ENCODE measurements around the gene CCDC12. TPM values are rescaled to one million over a fixed set of nuclear protein-coding genes. Genes with fewer than 3 reads are reported as not detected.

Gene CCDC12
- total RNA-seq, 1 experiment from 2014 or later, result 46.5 TPM

DNA sequence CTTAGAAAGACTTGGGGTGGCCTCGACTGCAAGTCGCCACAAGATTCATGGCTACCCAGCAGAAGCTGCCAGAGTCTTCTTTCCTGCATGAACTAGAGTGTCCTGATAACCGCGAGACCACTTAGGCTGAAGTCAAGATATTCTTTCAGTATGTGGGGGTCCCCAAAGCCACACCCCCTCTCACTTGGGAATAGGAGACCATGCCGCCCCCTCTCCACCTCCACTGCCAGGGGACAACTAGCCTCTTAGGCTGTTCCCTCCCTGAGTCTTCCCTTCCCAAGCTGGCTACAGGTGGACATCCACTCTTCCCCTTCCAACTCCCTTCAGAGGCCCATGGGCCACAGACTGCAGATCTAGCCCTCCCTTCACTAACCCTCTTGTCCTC, 1.3 kb upstream of the CCDC12 start:
- Histone ChIP-seq H4K20me1 (ENCODE audit: insufficient read depth) (peaks cover 14% of the 10 kb centered on the region; the same call in 1 of the 2 replicates), H3K36me3 (ENCODE audit: control insufficient read depth in 1 of 2, insufficient read depth in 2 of 2, low read length in 2 of 2) (peaks cover 0 to 9% of the 10 kb centered on the region in 2 experiments; a peak in 1 of 4 replicates), H3K79me2 (ENCODE audit: insufficient read depth, low read length) (peaks cover 63% of the 10 kb centered on the region), H3K4me3 (replicated peaks in 1 of 2; ENCODE audit: low read depth in 1 of 2, low read length in 2 of 2) (peak overlapping the region; percentile 31 to 74), H3K27ac (ENCODE audit: low read depth, low read length) (peak overlapping the region; percentile 77), H3K9ac (ENCODE audit: low read length) (peak overlapping the region; percentile 78), H3K4me2 (ENCODE audit: low read length) (peak overlapping the region; percentile 76), H3K9me2 (ENCODE audit: insufficient read depth) (no peaks in the 10 kb centered on the region), H3K9me3 (ENCODE audit: control insufficient read depth in 1 of 2, insufficient read depth in 1 of 2, low read depth in 1 of 2, low read length in 2 of 2) (no peaks in the 10 kb centered on the region), H3K27me3 (ENCODE audit: insufficient read depth, low read length) (no peaks in the 10 kb centered on the region), H3K4me1 (ENCODE audit: control insufficient read depth in 1 of 2, insufficient read depth in 2 of 2, low read length in 2 of 2) (peaks cover 26 to 58% of the 10 kb centered on the region in 2 experiments), H2AFZ (ENCODE audit: low read depth, low read length, poor library complexity, severe bottlenecking) (no peak overlapping the region)
- ChIA-PET RAD21 (ENCODE audit: low non-redundant PET in 1 of 2, low total read pairs in 2 of 2, uncharacterized antibody in 2 of 2, unreplicated experiment in 2 of 2) (interaction anchor here in 1 of 2 experiments (0.5 kb wide), 1 partner anchor 186 kb away, joined by 4 read pairs; the partner anchor contains the start of gene SETD2), CTCF (no interaction called here), POLR2A (no interaction called here)
- BruUV-seq (replicated peaks), result no TSS peak
- ATAC-seq, result no peak
- no peak for DNase-seq (ENCODE audit: low read depth, low spot score)
- TF ChIP-seq EZH2 (IDR thresholded peaks at IDR 0.05) (no peak), SP1 (IDR thresholded peaks at IDR 0.05; ENCODE audit: low read depth) (no peak), ZFX (IDR thresholded peaks at IDR 0.05) (no peak), CBX3 (IDR thresholded peaks at IDR 0.05; ENCODE audit: low read depth) (no peak), EGR1 (IDR thresholded peaks at IDR 0.05; ENCODE audit: low read depth) (no peak), FOSL1 (IDR thresholded peaks at IDR 0.05; ENCODE audit: low read depth) (no peak), SIN3A (IDR thresholded peaks at IDR 0.05; ENCODE audit: low read depth) (no peak), TCF7L2 (IDR thresholded peaks at IDR 0.05; ENCODE audit: borderline replicate concordance, extremely low read depth, insufficient read depth, insufficient read length) (no peak), POLR2A (IDR thresholded peaks at IDR 0.05; ENCODE audit: borderline replicate concordance, extremely low read depth, insufficient read depth, insufficient read length) (no peak), POLR2AphosphoS5 (IDR thresholded peaks at IDR 0.05; ENCODE audit: low read depth, low read length) (no peak)
- TF ChIP-seq, protein P1, sequence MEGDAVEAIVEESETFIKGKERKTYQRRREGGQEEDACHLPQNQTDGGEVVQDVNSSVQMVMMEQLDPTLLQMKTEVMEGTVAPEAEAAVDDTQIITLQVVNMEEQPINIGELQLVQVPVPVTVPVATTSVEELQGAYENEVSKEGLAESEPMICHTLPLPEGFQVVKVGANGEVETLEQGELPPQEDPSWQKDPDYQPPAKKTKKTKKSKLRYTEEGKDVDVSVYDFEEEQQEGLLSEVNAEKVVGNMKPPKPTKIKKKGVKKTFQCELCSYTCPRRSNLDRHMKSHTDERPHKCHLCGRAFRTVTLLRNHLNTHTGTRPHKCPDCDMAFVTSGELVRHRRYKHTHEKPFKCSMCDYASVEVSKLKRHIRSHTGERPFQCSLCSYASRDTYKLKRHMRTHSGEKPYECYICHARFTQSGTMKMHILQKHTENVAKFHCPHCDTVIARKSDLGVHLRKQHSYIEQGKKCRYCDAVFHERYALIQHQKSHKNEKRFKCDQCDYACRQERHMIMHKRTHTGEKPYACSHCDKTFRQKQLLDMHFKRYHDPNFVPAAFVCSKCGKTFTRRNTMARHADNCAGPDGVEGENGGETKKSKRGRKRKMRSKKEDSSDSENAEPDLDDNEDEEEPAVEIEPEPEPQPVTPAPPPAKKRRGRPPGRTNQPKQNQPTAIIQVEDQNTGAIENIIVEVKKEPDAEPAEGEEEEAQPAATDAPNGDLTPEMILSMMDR (IDR thresholded peaks at IDR 0.05 in 2 of 3, conservative IDR thresholded peaks at IDR 0.05 in 1 of 3; ENCODE audit: borderline replicate concordance in 1 of 3, insufficient read depth in 1 of 3, low read depth in 2 of 3, low read length in 2 of 3), result no peak
- TF ChIP-seq, protein P2, sequence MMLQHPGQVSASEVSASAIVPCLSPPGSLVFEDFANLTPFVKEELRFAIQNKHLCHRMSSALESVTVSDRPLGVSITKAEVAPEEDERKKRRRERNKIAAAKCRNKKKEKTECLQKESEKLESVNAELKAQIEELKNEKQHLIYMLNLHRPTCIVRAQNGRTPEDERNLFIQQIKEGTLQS (IDR thresholded peaks at IDR 0.05), result no peak
- intact Hi-C loops (cut with micrococcal nuclease), result loop anchor here (5.0 kb wide), 1 partner anchor 41 kb away; no protein-coding TSS in a partner anchor
